ENCODE data around the gene DUXB.

The DUXB gene

DNA sequence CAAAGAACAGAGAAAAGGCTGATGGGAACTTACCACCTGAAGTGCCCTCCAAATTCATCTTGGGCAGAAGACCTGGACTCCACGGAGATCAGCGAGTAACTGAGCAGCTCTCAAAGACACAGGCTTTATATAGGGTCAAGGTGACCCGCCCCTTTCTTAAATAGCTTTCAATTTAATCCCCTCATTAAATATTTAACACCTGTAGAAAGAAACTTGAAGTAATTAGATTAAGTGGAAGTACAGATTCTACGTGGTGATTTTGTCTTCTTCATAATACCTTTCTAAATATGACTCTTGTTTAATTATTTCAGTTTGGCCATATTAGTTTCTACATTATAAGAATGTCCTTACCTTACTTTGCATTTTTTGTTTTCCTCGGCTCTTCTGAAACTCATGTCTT is at the start of gene DUXB:
TSS of gene DUXB (minus strand) at position 101 of the 400 bp plus-strand sequence. CDS start at position 58, 43 bp downstream.
- DNase-seq = no peak

GRCh38 chr16:75750528-75750927 is 49.3 kb upstream of the DUXB start:
- DNase-seq = no peak

DNA sequence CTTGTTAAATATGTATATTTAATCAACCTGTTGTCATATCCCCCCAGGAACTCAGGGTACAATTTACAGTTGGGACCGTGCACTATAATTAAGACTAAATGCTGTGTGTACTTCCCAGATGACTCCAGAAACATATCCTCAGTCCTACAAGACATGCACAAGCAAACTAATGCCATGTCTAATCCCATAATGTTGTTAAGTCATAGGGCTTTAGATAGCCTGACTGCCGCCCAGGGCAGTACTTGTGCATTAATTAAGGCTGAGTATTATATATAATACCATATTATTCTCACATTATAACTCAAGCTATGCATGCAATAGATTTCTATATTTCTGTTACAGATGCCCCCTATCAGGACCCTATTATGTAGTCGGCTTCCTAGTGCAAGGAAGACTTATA is 45.1 kb upstream of the DUXB start:
- no peak for DNase-seq

GRCh38 chr16:75745823-75746222 is 44.6 kb upstream of the DUXB start:
- no peak for DNase-seq

DNA sequence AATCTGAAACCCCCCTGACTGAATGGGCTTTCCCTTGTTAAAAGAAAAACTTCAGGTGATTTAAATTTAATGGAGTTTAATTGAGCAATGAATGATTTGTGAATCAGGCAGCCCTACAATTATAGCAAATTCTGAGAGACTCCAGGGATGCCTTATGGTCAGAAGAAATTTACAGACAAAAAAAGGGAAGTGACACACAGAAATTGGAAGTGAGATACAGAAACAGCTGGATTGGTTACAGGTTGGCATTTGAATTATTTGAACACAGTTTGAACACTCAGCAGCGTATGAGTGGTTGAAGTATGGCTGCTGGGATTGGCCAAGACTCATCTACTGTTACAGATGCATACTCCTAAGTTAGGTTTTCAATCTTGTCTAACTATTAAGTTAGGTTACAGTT is 44.0 kb upstream of the DUXB start:
- DNase-seq = no peak

DNA sequence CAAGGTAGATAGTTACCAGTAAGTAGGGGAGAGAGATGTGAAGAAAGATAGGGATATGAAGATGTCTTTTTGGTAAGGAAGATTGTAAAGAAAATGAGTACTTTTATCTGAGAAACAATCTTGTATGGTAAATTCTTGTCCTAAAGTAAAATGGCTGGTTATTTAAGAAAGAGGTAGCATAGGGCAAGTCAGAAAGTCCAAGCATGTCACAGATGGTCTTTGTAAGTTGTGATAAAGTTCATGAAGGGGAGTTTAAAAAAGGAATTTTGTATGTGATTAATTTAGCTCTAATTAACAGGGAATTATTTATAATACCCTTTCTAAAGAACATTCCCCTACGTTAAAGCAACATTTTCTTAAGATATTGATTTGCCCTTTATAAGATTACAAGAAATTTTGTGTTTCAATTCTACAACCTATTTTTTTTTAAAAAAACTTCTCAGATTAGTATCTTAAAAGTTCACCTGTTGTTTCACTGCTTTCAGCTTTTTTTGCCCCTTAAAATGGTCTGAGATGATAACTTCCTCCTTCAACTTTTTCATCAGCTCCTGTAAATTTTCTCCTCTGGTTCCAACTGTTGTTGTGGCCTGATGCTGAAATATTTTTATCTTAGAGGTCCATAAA is 41.3 kb upstream of the DUXB start:
- DNase-seq = no peak

GRCh38 chr16:75733305-75734211 is 32.3 kb upstream of the DUXB start:
- no peak for DNase-seq

DNA sequence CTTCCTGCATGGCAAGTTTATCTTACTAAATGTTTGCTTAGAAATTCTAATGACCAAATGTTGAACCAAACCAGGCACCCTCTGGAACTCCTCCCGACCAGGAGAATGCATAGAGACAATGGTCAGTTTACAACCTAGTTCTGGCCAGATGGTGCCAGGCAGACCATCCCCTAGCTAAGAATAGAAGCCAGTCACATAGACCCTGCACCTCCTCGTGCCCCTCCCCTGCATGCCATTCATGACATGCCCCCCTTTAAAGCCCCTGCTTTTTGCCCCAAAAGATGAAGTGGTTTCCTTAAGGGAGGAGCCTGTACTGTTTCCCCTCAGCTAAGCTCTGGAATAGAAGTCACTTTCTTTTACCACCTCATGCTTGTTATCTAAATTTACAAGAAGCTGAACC is 31.6 kb upstream of the DUXB start:
- no peak for DNase-seq

- DNase-seq = no peak
These were observed 26.0 kb upstream of the DUXB start for GRCh38 chr16:75727221-75727620.

GRCh38 chr16:75726390-75726789 is 25.1 kb upstream of the DUXB start, which contains the start of gene CPHXL:
TSS of gene CPHXL (minus strand) at chr16:75726490. CDS start at chr16:75726442, 48 bp downstream.
- DNase-seq = no peak

DNA sequence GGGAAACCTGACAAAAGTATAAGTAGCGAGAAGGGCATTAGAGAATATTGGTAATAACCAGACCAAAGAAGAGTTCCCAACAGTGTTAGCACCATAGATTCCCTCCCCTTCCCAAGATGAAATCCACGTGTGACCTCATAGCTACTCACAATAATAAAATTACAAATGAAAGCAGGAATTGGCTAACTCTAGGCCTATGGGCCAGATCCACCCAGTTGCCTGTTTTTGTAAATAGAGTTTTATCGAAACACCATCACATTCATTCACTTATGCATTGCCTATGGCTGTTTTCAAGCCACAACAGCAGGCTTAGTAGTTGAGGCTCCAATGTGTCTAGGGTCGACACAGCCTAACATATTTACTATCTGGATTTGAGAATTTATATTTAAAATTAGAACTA is 17.2 kb upstream of the DUXB start:
- DNase-seq = no peak

GRCh38 chr16:75714661-75715060 is 13.4 kb upstream of the DUXB start:
- DNase-seq = no peak

DNA sequence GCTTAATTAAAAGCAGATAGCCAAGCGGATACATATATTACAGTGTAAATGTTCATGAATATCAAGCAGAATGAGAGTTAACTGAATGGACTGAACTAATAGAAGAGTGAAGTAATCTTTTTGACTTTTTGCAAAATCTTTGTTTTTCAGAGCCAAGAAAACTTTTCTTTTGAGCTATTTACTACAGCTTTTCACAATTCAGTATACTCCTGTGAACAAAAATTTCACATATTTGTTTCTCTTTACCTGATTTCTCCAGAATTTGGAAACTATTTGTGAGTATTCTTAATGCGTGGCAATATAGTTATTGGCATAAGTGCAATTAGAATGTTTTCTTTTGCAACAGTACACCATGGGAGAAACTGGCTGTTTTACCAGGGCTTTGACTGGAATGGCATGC is 9.1 kb upstream of the DUXB start:
- DNase-seq = no peak

- no peak for DNase-seq
These were observed 2.0 kb upstream of the DUXB start for GRCh38 chr16:75703306-75703705.

DNA sequence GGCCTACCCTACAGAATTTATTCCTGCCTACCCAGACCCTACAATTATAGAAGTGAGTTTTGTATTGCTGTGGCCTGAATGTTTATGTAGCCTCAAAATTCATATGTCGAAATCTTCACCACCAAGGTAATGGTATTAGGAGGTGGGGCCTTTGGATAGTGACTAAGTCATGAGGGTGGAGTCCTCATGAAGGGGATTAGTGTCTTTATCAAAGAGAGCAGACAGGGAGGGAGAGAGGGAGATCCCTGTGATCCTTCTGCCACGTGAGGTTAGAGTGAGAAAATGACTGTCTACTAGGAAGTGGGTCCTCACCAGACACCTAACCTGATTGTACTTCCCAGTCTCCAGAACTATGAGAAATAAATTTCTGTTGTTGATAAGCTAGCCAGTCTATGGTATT is 981 bp upstream of the DUXB start:
- DNase-seq = no peak

DNA sequence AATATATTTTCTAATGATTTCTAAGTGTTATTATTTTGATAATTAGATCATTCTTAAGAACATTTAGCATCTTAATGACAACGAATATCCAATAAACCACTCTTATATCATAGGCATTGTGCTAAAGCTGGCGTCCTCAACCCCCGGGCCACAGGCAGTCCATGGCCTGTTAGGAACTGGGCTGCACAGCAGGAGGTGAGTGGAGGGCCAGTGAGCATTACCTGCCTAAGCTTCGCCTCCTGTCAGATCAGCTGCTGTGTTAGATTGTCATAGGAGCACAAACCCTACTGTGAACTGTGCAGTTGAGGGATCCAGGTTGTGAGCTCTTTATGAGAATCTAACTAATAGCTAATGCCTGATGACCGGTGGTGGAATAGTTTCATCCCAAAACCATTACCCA is 3.7 kb downstream of the DUXB start:
- no peak for DNase-seq

DNA sequence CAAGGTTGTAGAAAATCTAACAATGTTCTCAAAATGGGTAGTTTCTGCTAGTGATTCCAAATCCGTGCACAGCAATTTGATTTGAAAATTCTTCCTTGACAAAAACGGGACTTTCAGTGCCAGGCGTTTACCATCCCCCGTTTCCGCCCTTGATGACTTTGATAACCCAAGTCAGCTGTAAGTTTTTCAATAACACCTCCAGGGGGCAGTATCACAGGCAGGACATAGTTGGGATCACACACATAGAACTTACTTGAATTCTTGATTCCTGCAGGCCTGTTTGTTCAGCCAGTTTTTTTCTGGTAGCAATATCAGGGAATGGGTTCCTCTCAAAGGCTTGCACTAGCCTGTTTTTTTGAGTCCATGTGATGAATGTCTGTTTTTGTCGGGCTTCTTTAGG is 5.6 kb downstream of the DUXB start:
- no peak for DNase-seq

- DNase-seq = no peak
These were observed 13.9 kb downstream of the DUXB start for GRCh38 chr16:75687361-75687760.

DNA sequence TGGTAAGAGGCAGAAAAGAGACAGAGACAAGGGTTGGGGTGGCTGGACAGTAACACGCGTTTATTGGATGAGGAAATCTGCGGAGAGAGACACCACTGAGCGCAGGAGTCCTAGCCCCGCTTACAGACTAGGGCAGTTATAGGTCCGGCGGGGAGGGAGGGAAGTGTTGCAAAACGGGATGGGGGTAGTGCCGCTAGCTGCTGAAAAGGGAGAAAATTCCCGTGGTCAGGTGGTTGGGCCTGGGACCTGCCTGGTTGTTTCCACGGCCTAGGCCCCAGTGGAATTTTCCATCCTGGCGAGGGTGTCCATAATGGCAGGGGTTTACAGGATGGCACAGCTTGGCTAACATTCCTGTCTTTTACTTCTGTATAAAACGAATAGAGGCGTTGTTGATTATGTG is 19.0 kb downstream of the DUXB start:
- DNase-seq = no peak

GRCh38 chr16:75679366-75679765 is 21.9 kb downstream of the DUXB start:
- DNase-seq = no peak

- DNase-seq = no peak
These were observed 24.4 kb downstream of the DUXB start, which contains the start of gene CPHXL2 for GRCh38 chr16:75676909-75677308. TSS of gene CPHXL2 (minus strand) at chr16:75677009. CDS start at chr16:75676999, 10 bp downstream.

GRCh38 chr16:75667503-75667902 is 33.8 kb downstream of the DUXB start:
- DNase-seq = no peak

DNA sequence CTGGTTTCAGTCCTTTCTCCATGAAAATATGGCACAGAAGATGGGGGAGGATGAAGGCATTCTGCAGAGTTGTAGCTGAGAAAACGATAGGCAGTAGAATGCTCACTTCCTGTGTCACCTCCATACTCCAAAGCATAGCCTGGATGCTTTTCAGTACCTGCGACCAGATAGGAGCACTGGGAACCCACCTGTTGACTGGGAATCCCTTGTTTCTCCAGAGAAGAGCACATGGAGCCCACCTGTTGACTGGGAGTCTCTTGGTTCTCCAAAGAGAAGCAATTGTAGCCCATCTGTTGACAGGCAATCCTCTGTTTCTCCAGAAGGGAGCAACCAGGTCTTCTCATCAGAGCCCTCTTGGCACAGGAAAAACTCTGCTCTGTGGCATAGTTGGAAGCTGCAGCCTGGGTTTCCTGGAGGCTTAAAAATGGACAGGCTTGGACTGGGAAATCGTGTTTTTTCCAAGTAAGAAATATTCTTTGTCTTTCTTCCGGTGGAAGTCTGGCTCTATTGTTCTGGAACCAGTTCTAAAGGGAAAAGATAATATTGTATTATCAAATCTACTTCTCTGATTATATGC is 40.4 kb downstream of the DUXB start:
- no peak for DNase-seq

DNA sequence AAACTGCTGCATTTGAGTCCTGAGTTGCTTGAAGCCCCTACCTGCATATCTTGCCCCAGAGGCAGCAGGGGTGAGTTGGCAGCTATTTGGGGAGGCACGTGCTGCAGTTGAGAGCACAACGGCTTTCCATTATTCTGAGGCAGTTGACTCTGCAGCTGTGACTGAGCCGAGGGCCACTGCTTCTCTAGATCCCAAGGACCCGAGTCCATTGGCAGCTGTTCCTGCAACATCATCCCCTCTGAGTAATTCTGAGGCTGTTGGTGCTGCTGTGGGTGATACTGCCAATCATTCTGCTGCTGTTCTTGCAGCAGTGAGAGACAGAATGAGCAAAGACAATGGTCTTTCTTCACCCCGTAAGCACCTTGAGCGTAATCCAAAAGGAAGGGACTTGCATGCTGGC is 40.9 kb downstream of the DUXB start:
- no peak for DNase-seq
